Right forelimb (tissue), 1 donor: ENCODE data around the gene SEMA5B.
A peak's percentile ranks its signal among the peaks of the same experiment; 100 is the strongest.

Experiments
- DNase-seq: peaks from one replicate; pipeline ENCODE4 v3.0.0-alpha.2; 2018

Gene SEMA5B

GRCh38 chr3:122941228-122942206 lies 86.0 kb downstream of the SEMA5B start:
- DNase-seq, result no peak

DNA sequence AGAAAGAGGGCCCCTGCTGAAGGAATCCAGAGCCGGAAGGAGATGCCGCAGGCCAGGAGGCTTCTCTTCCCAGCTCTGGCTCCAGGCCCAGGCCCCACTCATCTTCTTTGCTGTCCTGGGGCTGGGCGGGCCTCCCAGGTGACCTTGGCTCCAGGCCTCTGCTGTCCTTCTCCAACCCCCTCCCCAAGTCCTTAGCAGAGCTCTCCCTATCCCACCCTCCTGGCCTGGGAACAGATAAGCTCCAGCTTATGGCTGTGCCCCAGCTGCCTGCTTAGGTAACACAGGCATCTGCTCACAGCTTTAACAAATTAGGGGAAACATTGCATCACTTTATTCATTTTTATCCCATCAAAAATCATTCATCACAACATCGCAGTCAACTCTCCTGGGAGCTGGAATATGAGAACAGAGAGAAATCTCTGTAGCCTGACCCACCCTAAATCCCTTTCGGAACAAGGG lies 86.9 kb downstream of the SEMA5B start:
- DNase-seq, result peak; percentile 59

GRCh38 chr3:122938783-122939425 lies 88.7 kb downstream of the SEMA5B start:
- no peak for DNase-seq

- no peak for DNase-seq
These were observed 89.8 kb downstream of the SEMA5B start for GRCh38 chr3:122937745-122938144.

- no peak for DNase-seq
These were observed 90.6 kb downstream of the SEMA5B start for GRCh38 chr3:122936986-122937385.

DNA sequence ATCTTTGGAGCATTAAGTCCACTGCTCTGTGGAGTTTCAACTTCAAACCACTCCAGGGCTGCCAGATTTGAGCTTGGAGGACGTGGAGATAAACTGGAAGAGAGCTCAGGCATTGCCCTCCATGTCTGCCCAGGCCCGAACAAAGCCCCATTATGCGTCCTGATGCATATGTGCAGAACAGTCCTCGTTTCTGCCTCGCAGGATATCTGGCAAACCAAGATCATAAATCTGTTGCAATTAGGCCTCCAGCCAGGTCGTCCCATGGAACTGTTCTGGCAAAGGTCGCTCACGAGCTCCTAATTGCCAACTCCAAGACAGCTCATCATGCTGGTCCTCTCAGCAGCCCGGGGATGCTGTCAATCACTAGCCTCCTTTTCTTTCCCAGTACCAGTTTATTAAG lies 91.2 kb downstream of the SEMA5B start:
- DNase-seq, result no peak

- no peak for DNase-seq
These were observed 93.3 kb downstream of the SEMA5B start for GRCh38 chr3:122934251-122934650.

- no peak for DNase-seq
These were observed 95.2 kb downstream of the SEMA5B start for GRCh38 chr3:122932251-122932967.

GRCh38 chr3:122931636-122932035 lies 95.9 kb downstream of the SEMA5B start:
- DNase-seq, result no peak

DNA sequence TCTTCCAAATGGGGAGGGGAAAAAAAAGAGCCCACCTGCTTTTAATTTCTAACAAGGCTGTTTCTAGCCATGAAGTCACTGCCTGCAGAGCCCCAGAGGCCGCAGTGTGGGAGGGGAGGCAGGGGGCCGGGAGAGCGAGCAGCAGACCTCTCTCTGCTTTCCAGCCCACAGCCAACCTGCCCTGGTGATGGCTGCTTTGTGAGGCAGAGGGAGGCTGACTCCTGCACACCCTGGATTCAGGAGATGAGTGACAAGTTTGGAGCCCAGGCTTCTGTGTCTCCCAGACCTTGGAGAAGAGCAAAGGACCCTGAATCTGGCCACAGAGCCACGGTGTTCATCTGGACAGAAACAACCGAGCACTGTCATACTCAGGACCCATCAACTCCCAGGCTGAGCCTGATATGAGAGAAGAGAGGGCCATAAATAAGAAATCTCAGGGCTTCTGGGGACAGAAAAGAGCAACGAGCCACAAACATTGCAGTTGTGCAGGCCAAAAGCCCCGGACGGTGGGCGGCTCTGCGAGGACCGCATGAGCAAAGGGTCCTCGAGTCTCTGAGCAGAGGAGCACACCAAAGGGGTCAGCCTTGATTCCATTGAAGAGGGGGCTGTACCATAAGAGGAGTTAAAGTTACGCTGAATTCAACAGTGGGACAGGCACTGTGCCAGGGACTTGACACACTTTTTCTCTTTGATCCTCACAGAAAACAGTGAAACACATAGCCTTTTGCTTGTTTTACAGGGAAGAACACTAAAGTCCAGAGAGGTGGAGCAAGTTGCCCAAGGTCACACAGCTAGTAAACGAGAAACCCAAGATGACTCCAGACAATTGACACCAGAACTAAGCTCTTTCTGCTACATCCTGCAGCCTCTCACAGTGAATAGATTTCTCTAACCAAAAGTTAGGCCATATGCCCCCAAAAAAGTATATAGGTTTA lies 97.2 kb downstream of the SEMA5B start:
- no peak for DNase-seq

DNA sequence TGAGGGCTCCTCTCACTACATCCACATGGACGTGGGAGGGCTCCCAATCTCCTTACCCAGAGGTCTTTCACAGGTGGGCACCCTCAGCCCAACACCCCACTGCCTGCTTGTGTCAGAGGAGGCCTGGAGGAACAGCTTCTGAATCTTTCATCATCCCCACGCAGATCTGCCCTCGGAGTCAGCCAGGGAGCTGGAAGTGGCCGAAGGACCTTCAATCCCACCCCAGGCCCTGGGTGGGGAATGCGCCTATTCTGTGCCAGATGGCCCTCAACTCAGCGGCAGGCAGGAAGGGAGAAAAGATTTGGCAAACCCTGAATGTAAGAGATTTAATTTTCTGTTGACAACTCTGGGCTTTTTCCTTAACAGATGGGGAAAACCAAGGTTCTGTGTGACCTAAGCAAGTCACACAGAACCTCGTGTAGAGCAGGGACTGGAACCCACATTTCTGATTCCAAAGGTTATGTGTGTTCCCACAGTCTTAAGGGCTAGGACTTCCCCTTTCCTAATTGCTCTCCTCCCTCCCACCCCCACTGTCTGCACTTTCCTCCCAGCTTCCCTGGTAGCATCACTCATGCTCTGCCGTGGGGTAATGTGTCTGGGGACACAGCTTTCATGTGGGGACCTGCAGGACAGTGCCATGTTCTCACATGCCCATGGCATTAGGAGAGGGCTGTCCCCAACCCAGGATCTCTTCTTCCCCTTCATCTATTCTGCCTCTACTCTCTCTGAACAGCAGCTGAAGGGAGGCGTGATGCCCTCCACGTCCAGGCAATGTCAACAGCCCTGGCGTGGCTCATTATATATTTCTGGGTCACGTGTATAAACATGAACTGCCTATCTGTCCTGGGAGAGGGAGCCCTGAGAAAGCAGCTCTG lies 98.1 kb downstream of the SEMA5B start:
- DNase-seq, result no peak

- no peak for DNase-seq
These were observed 99.0 kb downstream of the SEMA5B start for GRCh38 chr3:122928396-122929187.

GRCh38 chr3:122927726-122928125 lies 99.8 kb downstream of the SEMA5B start:
- DNase-seq, result no peak

DNA sequence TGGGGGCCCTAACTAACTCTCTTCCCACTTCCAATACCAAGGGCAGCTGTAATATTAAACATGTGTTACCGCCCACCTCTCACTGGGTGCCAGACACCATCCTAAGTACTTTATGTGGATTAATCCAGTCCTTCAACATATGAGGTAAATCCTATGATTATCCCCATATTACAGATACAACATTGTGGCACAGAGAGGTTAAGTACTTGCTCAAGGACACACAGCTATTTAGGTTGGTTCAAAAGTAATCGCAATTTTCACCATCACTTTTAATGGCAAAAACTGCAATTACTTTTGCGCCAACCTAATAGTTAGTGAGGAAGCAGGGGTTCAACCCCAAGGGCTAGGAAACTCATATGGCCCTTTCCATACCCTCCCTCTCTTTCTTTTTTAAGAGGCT lies 100.8 kb downstream of the SEMA5B start:
- no peak for DNase-seq

DNA sequence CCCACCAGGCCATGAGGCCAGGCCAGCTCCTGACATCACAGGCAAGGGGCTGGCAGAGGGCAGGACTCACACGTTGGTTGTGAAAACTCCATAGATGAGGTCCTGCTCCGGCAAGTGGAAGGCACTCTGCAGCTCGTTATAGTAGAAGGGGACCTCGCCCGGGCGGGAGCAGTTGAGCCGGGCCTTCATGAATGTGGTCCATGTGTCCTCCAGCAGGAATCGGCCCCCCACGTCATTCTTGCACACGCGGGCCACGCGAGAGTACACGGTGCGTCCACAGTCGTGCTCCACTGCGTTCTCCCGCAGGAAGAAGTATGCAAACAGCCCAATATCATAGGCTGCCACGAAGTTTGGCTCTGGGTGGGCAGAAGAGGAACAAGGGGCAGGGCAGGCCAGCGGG lies 101.2 kb downstream of the SEMA5B start:
- no peak for DNase-seq

GRCh38 chr3:122925756-122926155 lies 101.8 kb downstream of the SEMA5B start:
- no peak for DNase-seq

DNA sequence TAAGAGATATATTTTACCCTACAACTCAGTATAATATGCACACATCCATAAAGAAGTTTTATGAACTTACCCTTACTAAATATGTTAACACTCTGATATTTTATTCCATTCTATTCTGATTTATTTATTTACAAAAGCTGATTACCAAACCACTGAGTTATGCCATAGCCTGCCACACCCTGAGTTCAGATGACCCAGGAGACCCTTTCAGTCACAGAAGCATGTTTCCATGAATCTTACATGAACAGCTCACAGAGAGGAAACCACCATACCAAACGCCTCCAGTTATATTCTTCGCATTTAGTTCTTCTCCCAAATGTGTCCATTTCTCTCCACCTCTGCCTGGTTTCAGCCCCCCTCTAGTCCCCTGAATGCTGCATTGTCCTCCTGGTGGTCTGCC lies 103.5 kb downstream of the SEMA5B start:
- no peak for DNase-seq

GRCh38 chr3:122923611-122924010 lies 104.0 kb downstream of the SEMA5B start:
- no peak for DNase-seq

GRCh38 chr3:122921791-122922651 lies 105.5 kb downstream of the SEMA5B start:
- no peak for DNase-seq
